AG08395 (cell line): ENCODE results near the gene DEGS2.
"Not testable (repeated sequence)": the region's sequence is repeated elsewhere in the genome, so short reads cannot be mapped to it uniquely, and the experiment has no call there.

Experiments used
- DNase-seq: peaks from one replicate; pipeline ENCODE4 v3.0.0; 2012; ENCODE audit warnings: mixed read lengths, low spot score

Gene DEGS2

DNA sequence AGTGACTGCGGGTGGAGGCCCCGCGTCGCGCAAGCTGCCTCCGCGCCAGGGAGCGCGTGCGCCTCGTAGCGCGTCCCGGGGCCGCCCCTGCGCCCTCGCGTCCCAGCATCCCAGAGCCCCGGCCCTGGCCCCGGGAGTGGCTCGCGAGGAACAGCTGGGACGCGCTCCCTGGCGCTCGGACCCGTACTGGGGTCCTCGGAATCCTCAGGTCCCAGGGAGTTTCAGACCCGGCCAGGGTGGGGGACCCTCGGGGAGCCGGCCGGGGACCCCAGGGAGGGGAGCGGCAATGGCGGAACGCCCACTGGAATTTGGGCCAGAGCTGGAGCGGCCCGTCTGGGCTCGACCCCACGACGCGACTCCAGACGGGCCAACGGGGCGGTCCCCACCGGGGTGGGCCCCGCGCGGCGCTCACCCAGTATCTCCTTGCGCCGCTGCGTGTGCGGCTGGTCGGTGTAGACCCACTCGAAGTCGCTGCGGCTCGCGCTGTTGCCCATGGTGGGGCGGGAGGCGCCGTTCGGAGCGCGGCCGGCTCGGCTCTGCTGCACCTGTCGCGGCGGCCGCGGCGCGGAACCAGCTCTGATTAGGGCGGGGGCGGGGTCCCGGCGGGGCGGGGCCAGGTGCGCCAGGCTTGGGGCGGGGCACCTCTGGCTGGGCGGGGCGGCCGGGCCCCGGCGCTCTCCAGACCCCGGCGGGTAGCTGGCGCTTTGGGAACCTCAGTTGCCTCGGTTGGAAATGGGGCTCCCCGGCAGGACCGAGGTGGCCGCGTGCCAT is at the start of gene DEGS2:
TSS of gene DEGS2 (minus strand) at position 552 of the 771 bp plus-strand sequence. CDS start at position 494, 58 bp downstream.
- DNase-seq: no peak

DNA sequence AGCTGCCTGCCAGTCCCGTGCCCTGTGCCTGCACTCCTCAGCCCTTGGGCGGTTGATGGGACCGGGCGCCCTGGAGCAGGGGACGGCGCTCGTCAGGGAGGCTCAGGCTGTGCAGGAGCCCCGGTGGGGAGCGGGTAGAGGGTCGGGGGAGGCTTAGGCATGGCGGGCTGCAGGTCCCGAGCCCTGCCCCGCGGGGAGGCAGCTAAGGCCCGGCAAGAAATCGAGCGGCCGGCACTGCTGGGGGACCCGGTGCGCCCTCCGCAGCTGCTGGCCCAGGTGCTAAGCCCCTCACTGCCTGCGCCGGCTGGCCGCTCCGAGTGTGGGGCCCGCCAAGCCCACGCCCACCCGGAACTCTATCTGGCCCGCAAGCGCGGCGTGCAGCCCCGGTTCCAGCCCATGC is 48.7 kb upstream of the DEGS2 start:
- not testable (repeated sequence) for DNase-seq

DNA sequence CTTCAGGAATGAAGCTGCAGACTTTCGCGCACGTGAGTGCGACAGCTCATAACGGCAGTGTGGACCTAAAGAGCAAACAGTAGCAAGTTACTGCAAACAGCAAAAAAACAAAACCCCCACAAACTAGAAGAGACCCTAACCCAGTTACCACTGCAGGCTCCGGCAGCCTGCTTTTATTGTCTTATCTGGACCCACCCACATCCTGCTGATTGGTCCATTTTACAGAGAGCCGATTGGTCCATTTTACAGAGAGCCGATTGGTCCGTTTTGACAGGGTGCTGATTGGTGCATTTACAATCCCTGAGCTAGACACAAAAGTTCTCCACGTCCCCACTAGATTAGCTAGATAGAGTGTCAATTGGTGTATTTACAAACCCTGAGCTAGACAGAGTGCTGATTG is 48.1 kb upstream of the DEGS2 start:
- not testable (repeated sequence) for DNase-seq

DNA sequence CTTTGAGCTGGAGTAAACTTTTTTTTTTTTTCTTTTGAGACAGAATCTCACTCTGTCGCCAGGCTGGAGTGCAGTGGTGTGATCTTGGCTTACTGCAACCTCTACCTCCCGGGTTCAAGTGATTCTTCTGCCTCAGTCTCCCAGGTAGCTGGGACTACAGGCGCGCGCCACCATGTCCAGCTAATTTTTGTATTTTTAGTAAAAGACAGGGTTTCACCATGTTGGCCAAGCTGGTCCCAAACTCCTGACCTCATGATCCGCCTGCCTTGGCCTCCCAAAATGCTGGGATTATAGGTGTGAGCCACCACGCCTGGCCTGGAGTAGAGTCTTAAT is 45.4 kb upstream of the DEGS2 start:
- DNase-seq: not testable (repeated sequence)

DNA sequence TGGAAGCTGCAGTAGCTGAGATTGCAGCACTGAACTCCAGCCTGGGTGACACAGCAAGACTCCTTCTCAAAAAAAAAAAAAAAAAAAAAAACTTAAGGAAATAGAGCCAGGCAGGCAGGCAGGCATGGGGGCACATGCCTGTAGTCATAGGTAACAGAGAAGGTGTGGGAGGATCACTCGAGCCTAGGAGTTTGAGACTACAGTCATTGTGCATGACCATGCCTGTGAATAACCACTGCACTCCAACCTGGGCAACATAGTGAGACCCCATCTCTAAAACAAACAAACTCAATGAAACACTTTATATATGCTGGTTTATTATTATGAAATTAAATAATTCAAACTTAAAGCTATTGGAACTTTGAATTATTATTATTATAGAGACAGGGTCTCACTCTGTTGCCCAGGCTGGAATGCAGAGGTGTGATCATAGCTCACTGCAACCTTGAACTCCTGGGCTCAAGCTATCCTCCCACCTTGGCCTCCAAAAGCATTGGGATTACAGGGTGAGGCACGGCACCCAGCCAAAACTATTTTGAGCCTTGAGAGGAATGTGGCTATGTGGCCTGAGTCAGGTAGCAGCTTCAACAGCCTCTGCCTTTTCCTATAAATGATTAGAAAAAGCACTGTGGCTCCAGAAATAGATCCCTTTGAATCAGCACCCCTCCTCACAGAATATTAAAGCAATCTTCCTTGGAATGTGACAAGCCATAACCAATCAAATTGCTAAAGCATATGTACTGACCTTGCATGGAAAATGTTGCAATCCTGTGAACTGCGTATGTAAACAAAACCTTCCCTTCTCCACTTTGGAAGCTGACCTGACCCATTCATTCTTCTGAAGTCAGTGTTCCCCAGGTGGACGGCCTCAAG is 44.8 kb upstream of the DEGS2 start:
- no peak for DNase-seq

DNA sequence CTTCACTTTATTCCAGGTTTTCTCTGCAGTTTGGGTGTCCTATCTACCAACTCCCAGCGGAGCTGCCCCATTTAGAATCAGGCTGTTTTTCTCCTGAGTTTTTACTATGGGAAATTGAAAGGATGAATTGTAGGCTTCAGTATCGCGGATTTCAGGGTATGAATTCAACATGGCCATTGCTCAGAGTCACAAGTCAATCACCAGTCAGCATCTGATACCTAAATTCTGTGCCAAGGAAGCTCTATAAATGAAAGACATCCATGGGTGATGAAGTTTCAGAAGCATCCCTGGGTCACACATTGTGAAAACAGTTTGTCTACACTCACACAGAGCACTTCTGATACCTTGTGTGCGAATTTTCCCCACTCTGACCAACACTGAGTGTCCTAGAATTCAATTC is 43.7 kb upstream of the DEGS2 start:
- DNase-seq: no peak

DNA sequence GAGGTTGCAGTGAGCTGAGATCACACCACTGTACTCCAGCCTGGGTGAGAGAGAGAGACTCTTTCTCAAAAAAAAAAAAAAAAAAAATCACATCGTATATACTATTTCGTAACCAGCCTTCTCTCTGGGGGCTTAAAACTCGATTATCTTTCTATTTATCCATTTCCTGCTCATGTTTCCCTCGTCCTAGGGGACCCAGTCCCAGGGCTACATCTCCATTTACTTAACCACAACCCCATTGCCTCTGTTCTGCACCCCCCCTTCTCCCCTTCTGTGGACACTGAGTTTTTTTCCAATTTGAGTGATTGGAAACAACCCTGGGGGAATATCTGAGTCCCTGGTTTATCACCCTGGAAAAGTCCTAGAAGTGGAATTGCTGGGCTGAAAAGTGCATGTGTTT is 43.3 kb upstream of the DEGS2 start:
- no peak for DNase-seq

DNA sequence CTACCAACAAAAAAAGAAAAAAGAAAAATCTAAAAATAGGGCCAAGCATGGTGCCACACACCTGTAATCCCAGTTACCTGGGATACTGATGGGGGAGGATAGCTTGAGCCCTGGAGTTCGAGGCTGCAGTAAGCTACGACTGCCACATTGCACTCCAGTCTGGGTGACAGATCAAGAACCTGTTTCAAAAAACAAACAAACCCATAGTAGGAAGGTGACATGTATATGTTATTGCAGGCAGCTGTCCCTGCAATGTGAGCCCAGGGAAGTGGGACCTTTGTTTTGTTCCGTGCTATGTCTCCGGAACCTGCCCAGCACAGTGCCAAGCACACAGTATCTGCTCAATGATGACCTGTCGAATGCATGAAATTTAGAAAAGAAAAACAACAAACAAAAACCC is 42.3 kb upstream of the DEGS2 start:
- DNase-seq: no peak

DNA sequence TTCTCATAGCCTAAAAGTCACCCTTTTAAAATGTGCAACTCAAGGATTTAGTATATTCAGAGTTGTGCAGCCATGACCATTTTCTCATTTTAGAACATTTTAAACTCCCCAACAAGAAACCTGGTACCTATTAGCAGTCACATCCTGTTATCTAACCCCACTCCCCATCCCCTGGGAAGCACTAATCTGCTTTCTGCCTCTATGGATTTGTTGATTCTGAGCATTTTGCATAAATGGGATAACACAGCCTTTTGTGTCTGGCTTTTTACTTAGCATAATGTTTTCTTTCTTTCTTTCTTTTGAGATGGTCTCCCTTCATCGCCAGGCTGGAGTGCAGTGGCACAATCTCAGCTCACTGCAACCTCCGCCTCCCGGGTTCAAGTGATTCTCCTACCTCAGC is 40.9 kb upstream of the DEGS2 start:
- DNase-seq: no peak

DNA sequence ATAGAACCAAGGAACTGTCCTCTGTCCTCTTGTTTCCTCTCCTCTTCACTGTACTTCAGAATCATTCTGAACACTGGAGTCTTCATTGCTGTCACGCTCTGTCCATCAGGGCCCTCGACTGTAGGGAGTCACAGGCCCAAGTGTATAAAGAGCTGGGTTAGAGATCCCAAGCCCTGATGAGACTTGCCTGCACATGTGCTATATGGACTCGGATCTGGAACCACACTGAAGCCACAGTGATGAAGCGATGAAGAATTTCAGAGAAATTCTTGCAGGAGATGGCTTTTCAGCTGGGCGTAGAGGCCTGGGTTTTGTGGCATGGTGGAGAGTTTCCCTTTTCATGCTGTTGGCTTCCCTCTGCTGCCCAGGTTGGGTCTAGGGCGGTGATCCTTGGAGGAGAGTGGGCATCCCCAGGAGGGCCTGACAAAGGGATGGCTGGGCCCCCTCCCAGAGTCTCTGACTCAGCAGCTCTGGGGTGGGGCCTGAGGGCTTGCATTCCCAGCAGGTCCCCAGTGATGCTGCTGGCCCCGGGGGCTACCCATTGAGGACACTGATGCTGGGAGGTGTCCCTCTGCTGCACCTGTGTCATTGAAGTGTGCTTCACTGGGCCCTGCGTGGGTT is 39.9 kb upstream of the DEGS2 start:
- DNase-seq: no peak

DNA sequence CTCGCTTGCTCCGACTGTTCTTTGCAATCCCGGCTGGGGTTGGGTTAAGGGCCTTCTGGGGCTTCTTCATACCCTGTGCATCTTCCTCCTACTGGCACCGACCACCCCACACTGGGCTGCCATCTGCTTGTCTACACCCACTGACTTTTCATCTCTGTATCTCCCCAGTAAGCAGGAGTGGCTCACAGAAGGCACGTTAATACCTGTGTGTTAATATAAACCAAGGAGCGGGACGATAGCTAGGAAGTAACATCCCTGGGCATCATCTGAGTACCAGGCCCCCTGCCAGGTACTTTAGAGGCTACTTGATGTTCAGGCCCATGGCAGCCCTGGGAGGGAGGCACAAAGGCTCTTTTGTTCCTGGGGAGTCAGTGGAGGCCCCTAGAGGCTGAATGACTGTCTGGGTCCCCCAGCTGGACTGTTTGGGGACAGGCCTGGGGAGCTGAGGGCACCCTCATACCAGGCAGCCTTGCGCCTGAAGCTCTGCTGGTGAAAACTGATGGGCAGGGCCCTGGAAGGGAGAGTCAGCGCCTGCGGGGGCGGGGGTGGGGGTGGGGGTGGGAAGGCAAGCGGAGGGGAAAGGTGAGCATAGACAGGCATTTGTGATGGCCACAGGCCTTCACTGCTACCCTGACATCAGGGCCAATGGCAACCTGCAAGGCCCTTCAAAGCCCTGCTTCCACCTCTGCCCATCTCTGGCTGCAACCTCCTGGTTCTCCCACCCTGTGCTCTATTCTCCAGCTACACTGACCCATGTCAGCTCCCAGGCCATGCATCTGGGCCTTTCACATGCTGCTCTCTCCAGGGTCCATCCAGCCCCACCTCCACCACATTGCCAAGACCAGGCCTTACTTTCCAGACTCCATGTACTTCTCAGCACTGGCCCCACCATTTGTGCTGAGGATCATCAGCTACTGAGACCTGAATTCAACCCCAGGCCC is 34.2 kb upstream of the DEGS2 start:
- DNase-seq: no peak

DNA sequence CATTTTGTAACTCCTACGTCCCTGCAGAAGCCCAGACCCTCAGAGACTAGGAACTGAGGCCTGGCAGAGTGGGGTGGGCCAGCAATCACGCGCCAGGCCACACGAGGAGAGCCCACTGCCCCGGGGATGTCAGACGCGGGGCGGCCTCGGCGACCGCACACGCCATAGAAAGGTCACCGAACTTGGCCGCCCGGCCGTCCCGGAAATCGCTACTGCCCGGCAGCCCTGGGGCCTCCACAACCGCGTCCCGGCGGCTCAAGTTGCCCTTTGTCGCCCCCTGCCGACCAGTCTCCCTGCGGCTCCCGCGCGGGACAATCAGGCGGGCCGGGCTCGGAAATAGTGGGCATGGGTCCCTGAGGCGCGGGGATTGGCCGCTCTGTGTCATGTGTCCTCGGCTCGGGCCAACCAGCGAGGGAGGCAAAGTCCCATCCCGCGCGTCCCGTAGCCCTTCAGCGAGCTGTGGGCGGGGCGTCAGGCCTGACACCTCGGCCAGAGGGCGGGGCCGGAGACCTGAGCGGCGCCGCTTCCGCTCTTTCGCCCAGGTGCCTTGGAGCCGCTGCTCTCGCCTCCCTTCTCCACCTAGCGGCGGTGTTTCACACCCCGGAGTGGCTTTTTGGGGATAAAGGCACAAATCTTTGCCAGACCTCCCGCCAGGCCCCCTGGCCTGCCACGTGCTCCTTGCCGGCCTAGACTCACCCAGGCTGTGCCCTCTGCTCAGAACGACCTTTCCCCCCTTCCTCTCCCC is 33.4 kb upstream of the DEGS2 start:
- peak; percentile 99 for DNase-seq

DNA sequence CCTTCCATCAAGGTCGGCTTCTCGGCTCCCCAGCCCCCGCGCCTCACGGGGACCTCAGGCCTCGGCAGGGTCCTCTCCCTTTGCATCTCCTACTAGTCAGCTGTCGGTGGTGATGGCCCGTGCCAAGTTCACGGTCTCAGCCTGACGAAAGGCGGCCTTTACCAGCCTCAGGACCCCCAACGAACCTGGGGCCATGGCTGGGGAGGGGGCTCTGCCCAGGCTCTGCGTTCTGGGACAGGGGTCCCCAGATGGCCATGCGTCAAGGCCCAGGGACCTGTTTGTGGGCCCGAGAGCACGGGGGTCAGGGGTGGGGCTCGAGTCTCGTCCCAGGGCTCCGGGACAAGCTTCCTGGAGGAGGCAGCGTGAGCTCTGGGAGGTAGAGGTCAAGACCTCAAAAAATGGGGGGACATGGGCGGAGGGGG is 32.8 kb upstream of the DEGS2 start:
- no peak for DNase-seq

DNA sequence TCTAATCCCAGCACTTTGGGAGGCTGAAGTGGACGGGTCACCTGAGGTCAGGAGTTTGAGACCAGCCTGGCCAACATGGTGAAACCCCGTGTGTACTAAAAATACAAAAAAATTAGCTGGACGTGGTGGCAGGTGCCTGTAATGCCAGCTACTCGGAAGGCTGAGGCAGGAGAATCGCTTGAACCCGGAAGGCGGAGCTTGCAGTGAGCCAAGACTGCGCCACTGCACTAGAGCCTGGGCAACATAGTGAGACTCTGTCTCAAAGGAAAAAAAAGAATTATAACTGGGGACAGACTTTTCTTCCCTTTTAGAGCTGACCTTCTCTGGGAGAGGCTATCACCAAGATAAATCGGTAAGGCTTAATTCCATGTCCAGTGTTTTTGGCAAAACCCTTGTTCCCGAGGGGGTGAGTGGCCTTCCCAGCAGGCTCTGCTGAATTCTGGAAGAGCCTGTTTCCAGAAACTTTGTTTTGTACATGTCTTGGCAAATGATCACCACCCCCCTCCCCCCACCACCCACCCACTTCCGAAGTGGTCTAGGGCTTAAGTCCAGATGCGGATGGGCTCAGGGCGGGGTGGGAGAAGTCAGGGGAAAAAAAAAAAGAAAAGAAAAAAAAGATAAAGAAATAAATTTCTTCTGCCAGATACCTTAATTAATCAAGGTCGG is 32.3 kb upstream of the DEGS2 start:
- no peak for DNase-seq

DNA sequence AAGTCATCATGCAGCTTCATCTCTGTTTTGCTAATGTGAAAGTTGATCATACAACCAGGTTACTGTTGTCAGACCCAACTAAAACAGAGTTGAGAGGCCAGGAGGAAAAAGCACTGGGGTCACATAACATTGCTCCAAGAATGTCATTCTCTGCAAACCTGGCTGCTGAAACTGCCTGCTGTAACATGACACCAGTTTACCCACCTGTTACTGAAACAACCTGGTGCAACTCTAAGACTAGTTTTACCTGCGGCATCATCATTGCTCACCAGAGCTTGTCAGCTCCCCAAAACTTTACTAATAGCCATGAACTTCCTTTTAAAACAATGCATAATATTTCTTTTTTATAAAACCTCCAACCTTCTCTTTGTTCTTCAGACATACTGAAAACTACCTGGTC is 30.7 kb upstream of the DEGS2 start:
- no peak for DNase-seq

DNA sequence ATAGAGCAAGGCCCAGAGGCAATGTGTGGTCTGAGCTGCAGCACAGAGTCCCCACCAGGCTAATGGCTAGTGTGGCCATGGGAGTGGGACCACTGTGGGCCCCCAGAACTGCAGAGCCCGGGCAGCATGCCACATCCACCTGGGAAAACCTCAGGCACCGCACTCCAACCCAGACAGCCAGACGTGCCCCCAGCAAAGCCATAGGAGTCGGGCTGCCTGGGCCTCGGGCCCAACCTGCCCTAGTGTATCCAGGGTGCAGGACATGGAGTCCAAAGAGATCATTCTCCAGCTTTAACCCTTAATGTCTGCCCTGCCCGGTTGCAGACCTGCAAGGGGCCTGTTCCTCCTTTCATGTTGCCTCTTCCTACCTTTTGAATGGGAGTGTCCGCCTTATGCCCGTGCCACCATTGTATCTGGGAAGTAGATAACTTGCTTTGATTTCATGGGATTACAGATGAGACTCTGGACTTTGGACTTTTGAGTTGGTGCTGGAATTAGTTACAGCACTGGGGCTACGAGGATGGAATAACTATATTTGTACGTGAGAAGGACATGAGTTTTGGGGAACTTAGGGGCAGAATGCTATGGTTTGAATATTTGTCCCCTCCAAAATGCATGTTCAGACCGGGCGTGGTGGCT is 29.1 kb upstream of the DEGS2 start:
- DNase-seq: no peak

DNA sequence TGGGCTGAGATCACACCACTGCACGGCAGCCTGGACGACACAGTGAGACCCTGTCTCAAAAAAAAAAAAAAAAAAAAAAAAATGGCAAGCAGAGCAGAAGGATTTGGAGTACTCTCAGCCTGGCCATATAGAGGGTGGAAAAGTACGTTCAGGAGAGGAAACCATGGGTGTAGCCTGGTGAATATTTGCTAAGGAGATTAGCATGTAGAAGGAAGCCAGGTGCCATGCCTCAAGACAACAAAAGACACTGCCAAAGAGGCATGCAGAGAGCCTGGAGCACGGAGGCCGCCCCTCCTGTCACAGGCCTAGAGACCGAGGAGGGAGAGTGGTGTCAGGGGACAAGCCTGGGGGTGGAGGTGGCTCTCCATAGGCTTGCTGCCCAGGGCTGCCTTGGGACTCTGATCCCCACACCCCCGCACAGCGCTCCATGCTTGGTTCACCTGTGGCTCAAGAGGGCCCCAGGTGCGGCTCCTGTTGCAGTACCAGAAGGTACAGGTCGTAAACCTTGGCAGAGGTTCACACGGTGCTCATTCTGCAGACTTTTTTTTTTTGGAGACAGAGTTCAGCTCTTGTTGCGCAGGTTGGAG is 27.9 kb upstream of the DEGS2 start:
- no peak for DNase-seq

DNA sequence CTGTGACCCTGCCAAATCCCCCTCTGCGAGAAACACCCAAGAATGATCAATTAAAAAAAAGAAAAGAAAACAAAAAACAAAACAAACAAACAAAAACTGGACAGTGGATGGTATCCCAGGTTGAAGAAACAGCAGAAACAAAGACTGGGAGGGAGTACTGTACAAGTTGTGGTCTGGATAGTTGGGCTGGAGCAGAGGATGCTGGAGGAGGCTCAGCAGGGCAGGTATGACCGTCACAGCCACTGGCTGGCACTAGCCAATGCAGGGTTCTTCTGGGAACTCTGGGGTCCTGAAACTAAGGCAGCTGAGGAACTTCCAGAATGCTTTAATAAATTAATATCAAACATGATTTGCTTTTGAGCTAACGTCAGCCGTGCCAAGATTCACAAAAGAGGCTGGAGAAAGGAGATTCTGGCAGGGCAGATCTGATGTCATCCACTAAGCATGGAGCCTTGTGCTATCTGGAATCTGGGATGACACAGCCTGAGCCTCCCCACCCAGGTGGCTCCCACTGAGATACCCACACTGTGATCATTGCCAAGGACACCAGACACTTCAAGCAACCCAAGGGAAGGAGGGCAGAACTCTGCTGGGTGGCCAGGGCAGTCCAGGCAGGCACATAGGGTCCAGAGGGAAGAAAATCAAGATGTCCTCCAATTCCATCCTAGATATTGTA is 22.6 kb upstream of the DEGS2 start:
- peak; percentile 29 for DNase-seq

DNA sequence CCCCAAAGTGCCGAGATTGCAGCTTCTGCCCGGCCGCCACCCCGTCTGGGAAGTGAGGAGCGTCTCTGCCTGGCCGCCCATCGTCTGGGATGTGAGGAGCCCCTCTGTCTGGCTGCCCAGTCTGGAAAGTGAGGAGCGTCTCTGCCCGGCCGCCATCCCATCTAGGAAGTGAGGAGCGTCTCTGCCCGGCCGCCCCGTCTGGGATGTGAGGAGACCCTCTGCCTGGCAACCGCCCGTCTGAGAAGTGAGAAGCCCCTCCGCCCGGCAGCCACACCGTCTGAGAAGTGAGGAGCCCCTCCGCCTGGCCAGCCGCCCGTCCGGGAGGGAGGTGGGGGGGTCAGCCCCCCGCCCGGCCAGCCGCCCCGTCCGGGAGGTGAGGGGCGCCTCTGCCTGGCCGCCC is 21.2 kb upstream of the DEGS2 start:
- not testable (repeated sequence) for DNase-seq
